ENCODE measurements around the gene SACS.
A peak's percentile ranks its signal among the peaks of the same experiment; 100 is the strongest.
"Not testable (repeated sequence)": the region's sequence is repeated elsewhere in the genome, so short reads cannot be mapped to it uniquely, and the experiment has no call there.

Gene SACS

DNA sequence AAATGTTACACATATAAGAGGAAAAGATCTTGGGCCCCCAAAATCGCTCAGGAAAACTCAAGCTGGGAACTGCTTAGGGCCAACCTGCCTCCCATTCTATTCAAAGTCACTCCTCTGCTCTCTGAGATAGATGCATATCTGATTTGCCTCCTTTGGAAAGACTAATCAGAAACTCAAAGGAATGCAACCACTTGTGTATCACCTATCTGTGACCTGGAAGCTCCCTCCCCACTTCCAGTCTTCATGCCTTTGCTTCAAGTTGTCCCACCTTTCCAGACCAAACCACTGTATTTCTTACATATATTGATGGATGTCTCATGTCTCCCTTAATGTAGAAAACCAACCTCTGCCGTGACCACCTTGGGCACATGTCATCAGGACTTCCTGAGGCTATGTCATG is 32.3 kb downstream of the SACS start:
- not testable (repeated sequence) for DNase-seq

DNA sequence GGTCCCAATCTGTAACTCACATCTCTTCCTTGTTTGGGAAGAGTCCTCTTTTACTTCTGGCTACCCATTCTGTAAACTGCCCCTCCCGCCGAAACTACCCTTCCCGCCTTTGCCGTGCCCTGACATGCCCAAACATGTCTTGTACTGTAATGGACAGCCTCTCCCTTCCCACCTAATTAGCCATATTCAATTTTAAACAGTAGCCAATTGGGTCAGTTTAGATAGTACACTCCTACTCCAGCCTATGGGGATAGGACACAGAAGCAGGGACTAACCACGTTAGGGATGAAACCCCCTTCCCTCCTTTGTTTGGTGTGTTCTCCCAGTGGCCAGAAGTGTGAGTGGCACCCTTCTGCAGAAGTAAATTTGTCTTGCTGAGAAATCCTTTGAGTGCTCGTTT is 34.2 kb downstream of the SACS start:
- no peak for DNase-seq

DNA sequence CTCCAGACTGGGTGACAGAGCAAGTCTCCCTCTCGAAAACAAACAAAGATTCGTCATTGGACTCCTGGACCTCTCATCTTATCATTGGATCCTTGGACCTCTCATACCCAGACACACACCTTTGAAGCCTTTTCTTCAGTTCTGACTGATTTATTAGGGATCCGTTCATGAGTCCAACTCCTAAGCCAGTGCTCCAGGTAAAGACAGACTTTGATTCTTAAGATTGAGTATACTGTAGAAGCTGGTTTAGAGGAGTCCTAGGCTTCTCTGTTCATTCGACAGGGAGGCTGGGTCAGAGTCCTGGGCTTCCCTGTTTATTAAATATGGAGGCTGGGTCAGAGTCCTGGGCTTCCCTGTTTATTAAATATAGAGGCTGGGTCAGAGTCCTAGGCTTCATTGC is 38.7 kb downstream of the SACS start:
- DNase-seq, result no peak

DNA sequence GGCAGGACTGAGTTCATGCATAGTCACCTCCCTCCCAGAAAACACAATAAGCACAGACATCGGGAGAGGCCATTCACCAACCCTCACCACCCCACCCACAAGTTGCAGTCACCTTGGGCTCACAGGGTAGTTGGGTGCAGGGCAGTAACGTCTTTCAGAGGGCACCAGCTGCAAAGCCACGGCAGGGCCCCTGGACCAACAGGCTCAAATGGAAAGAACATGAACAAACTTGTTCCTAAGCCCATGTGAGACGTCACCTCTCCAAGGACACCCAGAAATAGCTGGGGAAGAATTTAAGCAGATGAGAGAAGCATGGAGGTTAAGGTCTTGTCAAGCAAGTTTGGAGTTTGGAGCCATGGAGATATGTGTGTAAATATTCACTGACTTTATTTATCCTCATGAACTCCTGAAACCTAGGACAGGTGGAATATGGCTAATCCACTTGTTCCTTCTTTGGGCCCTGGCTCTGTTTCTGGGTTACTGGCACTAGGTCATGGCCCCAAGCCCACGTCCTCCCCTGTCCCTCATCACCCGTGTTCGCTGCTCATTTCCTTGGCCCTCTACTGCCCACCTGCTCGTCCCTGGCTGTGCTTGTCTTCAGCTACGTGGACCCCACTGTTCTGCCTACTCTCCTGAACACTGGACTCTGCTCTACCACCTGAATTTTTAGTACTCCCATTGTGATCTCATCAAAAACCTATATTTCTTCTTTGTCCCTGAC is 40.4 kb downstream of the SACS start:
- DNase-seq, result no peak

DNA sequence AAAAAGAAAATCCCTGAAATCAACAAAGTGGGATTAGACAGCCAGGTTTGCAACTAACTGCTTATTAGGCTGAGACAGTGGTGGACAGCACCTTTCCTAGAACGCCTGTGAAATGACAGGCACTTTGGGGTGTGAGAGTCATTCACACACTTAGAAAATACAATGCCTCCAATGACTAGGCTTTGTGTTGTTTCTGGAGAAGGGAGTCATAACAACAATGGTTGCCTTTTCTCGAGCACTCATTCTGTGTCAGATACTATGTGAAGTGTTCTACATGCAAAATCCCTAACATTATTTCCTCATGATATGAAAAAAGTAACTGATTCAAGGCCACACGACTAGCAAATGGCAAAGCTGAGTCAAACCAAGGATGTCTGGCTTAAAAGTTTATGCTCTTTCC is 41.2 kb downstream of the SACS start:
- DNase-seq, result no peak

DNA sequence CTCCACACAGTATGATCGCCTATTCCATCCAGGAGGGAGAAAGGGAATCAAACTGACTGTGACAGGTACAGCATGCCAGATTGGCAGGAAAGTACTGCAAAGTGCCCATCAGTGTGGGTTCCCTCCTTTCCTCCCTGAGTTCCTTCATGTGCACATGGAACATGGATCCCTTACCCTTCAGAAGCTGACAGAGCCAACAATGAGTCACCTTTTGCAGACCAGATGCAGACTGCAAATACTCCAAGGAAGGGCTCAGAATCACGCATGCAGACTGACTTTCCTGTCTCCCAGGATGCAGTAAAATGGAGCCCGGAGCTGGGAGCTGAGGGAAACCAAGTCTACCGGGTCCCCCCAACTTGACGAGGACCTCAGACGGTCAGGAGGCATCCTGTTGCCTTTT is 41.8 kb downstream of the SACS start:
- DNase-seq, result no peak

DNA sequence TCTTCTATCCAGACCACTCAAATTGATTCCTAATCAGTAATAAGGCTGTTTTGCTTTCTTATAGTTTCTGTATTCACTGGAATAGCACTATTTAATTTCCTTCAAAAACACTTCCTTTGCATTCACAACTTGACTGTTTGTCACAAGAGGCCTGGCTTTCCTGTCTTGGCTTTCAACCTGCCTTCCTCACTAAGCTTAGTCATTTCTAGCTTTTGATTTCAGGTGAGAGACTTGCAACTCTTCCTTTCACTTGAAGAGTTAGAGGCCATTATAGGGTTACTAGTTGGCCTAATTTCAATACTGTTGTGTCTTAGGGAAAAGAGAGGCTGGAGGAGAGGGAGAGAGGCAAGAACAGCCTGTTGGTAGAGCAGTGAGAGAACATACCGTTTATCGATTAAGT is 47.0 kb downstream of the SACS start:
- DNase-seq, result no peak

DNA sequence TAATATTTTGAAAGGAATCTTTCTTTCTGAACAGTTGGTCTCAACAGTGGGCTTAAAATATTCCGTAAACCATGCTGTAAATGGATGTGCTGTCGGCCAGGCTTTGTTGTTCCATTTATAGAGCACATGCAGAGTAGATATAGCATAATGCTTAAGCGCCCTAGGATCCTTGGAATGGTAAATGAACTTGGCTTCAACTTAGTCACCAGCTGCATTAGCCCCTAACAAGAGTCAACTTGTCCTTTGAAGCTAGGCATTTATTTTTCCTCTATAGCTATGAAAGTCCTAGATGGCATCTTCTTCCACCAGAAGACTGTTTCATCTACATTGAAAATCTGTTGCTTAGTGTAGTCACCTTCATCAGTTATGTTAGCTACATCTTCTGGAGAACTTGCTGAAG is 47.6 kb downstream of the SACS start:
- no peak for DNase-seq

DNA sequence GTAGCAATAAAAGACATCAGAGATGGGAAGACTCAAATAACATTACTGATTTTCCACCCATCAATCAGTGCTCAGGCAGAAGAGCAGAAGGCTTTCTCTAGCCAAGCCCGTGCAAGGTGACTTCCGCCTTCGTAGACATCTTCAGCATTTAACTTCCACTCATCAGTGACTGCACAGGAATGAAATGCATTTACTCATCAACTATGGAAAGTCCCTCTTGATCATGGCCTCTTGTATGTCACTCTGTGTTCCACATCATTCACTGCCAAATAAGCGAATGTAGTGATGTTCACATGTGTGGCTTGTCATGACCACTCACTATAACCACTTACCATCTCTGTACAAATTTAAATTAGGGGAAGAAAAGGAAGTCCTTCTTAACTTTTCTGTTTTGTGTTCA is 49.4 kb downstream of the SACS start:
- no peak for DNase-seq

DNA sequence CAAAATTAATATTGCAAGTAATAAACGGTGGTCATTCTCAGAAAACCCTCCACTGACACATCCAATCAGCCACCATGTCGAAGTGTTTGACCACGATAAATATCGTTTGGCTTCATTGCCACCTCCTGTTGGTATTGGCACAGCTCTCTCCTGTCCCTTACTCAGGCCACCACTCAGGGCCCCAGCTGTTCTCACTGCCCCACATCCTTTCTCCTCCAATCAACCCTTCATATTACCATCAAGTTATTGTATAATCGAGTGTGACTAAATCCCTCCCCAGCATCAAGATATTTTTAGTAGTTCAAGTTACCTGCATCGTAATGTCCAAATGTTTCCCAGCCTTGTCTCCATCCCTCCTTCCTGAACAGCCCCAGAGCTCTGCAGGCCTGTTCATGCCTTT is 50.4 kb downstream of the SACS start:
- no peak for DNase-seq

DNA sequence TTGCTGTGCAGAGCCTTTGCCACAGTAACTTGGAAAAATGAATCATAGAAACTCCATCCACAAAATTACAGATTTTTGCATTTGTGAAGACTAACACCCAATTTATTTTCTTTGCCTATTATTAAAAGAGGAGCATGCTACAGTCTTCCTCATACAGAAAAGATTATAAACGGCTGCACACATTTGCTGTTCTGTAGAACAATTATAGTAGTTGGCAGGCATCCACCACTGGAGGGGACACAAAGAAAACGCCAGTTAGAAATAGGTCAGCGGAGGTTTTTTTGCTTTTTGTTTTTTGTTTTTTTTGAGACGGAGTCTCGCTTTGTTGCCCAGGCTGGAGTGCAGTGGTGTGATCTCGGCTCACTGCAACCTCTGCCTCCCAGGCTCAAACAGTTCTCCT is 51.6 kb downstream of the SACS start:
- peak; percentile 6 for DNase-seq

DNA sequence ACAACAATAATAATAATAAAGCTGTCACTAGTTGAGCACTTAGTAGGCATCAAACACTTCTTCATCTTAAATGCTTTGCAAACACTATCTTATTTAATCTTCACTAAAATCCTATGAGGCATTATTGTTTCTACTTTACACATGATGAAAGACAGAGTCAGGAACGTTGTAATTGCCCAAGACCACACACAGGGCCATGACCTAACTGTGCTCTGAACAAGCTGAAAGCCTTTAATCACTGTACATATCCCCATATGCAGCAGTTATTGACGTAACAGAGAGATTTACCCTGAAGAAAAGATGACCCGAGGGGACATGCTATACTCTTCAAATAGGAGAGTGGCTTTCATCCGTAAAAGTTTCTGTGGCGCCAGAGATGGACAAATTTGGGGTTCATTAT is 53.0 kb downstream of the SACS start:
- DNase-seq, result no peak

DNA sequence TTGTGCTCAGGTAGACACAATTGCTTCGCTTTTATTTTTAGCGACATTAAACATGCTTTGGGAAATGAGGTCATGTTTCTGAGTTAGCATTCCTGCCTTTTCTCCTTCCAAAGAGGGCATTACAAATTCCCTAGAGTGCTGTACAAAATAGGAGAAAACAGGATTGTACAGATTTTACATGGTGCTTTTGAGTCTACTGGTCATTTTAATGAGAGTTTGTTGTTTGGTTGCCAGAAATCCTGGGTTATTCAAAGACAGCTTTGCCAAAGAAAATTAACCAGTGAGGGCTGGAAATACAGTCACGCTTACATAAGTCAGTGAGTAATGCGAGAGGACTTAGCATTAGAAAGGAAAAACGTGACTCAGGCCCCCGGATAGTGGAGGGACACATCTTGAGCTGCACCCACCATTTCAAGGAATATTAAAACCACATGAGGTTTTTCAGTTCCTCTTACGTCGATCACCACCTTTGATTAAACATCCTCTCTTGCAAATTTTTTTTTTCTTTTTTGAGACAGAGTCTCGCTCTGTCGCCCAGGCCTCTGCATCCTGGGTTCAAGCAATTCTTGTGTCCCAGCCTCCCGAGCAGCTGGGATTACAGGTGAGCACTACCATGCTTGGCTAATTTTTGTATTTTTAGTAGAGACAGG is 55.4 kb downstream of the SACS start:
- no peak for DNase-seq

DNA sequence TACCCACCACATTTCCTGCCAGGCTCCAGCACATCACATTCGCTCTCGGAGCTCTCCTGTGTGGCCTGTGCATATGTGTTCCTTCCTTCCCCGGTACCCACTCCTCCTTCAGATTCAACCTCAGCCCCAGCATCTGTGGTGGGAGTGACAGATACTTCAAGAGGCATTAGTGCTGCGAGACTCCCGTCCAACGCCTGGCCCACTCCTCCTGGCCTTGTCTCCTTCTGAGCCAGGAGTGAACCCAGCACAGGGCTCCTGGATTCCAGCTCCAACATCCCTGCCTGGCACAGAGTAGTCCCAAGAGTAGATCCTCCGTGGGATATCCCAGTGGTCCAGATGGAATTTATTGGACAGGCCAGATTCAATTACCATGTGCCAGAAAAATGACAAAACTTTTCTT is 55.9 kb downstream of the SACS start:
- no peak for DNase-seq

DNA sequence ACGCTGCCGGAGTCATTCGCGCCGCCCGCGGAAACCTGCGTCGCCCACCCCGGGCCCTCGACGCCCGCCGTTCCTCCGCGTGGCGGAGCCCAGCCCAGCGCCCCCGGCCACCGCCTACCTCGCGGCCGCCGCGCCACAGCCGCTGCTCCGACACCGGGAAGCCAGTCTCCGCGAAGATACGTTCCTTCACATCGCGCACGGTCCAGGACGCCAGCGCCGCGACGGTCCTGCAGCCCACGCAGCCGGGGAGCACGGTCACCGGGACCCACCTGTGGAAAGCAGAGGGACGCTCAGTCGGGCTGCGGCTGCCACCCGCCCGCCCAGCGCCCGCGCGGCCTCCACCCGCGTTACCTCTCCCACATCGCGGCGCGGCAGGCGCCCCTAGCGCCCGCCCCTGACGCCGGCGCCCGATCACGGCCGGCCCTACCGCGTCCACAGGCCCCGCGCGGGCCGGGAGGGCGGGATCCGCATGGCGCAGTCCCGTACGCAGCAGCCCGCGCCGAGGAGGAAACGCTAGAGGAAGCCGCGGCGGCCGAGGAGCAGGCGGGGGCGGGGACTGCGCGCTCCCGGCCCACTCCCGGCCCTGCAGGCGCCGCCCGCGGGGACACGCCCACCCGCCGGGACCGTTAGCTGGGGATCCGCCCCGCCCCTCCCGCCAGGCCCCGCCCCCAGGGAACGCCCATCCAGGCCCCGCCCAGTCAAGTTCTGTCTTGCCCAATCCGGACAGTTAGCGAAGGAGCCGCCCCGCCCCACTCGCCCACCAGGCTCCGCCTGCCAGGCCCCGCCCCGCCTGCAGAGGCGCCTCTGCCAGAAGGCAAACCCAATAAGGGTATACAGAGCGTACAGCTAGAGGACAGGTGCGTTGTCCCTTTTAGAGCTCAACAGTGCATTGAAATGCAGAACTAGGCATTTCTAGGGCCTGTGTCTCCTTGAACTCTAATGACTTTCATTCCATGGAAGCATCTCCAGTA is 58.2 kb downstream of the SACS start:
- DNase-seq, result peak; percentile 66

DNA sequence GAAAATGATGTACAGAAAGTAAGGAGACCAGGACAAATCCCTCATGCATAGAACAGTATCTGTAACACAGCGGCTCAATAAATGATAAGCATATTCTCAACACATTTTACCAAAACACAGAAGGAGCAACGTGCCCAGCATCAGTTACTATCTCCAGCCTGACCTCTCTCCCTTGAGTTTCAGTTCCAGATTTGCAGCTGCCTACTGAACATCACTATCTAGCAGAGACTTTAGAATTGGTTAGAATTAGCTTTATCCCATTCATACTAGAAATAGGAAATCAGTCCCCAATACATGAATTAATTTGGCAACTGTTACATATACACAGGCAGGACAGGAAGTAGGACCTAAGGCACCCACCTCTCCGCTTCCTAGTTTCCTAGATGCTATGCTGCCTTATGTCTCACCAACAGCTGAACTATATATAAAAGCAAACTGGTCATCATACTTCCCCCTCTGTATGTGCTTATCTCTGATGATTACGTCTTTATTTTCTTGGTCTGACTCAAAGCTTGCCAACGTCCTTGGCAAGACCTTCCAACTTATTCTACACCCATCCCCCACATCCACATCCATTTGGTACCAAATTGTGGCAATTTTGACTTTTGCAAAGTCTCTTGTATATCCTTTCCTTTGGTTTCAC is 61.1 kb downstream of the SACS start:
- DNase-seq, result no peak

DNA sequence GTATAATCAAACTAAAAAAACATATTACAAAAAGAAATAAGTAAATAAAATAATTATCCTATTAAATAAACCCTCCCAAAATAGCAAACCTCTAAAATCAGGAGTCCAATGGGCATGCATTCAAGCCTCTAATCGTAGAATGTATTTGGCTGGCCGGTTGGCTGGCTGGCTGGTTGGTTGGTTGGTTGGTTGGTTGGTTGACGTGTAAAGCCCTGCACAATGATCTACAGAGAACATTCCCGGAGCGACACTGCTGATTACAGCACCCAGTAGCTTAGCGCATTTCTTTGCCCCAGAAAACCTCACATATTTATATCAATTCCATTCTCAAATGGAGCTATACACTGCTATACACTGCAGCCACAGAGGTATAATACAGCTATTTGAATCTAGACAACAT is 65.6 kb downstream of the SACS start:
- DNase-seq, result no peak

DNA sequence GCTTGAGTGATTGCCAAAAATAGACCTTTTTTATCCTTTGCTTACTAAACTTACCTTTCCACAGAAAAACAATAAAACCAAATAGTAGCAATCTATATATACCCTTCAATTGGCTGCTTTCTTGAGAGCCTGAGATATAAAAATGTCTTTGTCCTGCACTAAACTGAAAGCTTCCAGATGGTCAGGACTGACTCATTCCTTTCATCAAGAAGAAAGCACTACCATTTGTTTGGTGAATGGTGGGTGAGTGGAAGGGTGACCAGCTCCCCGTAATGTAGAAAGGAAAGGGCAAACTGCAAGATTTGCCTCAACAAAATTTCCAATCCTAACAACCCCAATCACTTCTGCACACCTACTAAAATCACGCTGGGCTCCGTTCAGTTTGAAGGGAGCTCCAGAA is 67.8 kb downstream of the SACS start:
- no peak for DNase-seq

DNA sequence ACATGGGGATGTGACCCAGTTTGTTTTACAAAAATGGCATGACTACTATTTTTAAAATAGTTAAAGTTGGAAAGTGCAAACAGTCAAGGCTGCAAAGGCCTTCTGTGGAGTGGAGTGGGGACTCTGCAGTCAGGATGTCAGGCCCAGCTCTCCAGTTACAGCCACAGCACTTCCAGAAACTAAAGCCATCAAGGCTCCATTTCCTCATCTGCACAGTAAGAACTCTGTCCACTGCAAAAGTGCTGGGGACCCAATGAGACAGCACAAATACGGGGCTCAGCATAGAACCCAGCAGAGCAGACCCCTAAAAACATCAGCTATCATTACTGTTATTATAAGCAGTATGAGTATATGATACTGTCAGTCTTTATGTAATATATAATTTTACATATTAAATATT is 73.6 kb downstream of the SACS start:
- DNase-seq, result no peak

DNA sequence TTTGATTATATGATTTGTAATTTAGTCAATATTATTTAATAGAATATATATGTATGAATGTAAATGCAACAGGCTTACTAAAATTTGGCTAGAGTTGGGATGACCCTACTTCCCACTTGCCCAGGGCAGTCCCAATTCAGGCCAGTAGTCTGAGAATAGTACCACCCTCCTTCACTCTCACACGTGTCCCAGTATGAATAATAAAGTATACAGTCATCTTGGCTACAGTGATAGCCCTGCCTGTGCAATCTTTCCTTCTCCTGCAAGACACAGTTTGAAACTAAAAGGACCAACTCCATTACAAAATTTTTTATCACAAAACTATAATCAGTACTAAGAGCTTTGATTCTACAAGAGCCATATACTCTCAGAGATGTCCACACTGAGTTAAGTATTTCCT is 76.2 kb downstream of the SACS start:
- DNase-seq, result no peak

DNA sequence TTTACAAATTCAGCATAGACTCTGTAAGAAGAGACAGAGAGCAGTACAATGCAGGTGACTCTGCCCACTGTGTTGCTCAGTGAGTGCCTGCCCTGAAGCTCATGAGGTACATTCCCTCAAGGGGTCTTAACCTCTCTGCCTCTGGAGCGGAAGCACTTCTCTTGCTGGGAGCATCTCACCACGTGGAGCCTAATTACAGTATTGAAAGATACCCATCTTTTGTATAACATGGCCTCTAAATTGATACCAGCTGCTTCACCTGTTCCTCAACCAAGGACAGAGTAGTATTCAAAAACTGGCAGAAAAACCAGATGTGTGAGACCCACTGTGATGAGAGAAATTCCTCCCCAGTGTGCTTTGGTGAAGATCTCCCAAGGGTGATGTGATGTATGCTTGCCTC is 77.1 kb downstream of the SACS start:
- DNase-seq, result no peak

DNA sequence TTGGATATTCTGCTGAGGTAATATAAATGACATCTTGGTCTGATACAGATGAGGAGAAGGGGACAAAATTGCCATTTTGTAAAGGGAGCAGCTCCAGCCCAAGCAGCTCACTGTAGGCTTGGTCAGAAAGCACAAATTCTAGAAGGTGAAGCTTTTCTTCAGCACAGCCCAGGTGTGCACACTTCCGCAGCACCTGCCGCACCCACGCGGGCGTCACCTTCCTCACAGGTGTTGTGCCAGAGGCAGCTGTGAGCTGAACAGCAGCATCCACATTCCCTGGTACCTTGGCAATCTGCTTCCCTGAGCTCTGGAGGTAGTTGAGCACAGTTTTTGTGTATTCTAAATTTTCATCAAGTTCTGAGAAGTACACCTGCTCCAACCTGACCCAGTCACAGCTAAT is 79.0 kb downstream of the SACS start:
- DNase-seq, result no peak

DNA sequence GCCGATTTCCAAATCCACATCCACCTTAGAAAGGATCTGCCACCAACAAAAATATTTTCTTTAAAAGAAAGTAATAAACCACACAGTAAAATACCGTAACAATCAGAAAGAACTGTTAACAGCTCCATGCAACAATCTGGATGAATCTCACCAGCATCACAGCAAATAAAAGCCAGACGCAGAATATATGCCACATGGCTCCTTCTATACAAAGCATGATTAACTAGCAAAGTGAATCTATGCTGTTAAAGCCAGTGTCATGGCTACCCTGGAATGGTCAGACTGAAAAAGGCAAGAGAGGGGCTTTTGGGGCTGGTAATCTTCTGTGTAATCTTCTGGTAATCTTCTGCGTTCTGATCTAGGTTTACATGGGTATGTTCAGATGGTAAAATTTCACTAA is 81.3 kb downstream of the SACS start:
- no peak for DNase-seq
